HCT116 (cell line): ENCODE results near the gene FOXD1. TPM values are rescaled to one million over a fixed set of nuclear protein-coding genes. Genes with fewer than 3 reads are reported as not detected.
A peak's percentile ranks its signal among the peaks of the same experiment; 100 is the strongest.

ENCODE experiments used
- ATAC-seq: fragments of 200-7000 bp; cut with Tn5 transposase; 2 replicates; pipeline ENCODE4 v1.9.1; 2020; ENCODE audit warnings: mild to moderate bottlenecking, moderate library complexity
- BruUV-seq: library from RNA; stranded (reverse); fragments of 400-500 nt; replicated peaks from 2 replicates; lab custom pipeline; 2021; lab: Mats Ljungman, UMichigan
- CTCF ChIA-PET: fragments of 300-600 bp; sonication (Branson Sonifier 250); formaldehyde crosslinking; loops from one replicate; lab custom pipeline; 2021; ENCODE audit warnings: antibody characterized with exemption; lab: Charles Lee
- POLR2A ChIA-PET: fragments of 300-600, 350-600 bp; sonication (Branson Sonifier 250); formaldehyde crosslinking; loops from one replicate; lab custom pipeline; 2021; ENCODE audit warnings: antibody characterized with exemption; lab: Charles Lee
- RAD21 ChIA-PET, 2 experiments: fragments of 300-600 bp; sonication (Branson Sonifier 250); formaldehyde crosslinking; loops; one replicate each; lab custom pipeline; 2023; ENCODE audit warnings: low total read pairs in 2 of 2; ENCODE audit not compliant: uncharacterized antibody in 2 of 2, unreplicated experiment in 2 of 2, low non-redundant PET in 1 of 2; lab: Charles Lee
- DNase-seq: peaks from one replicate; pipeline ENCODE4 v3.0.0-alpha.2; 2010; ENCODE audit warnings: low read depth, low spot score
- H2AFZ ChIP-seq: fragments of 200-600 bp; shearing (Covaris generic), sonication (generic); 2 replicates; pipeline ENCODE4 v1.6.1; 2017; ENCODE audit warnings: low read depth, mixed run types, mixed read lengths, antibody characterized with exemption, low read length; ENCODE audit not compliant: poor library complexity, severe bottlenecking
- H3K27ac ChIP-seq: 2 replicates; pipeline ENCODE4 v1.5.1; 2012; ENCODE audit warnings: low read depth, low read length
- H3K27me3 ChIP-seq: fragments of 200-600 bp; sonication (generic); 2 replicates; pipeline ENCODE4 v1.6.1; 2016; ENCODE audit warnings: mixed run types, low read length, mixed read lengths; ENCODE audit not compliant: insufficient read depth
- H3K36me3 ChIP-seq, 2 experiments: fragments of 200-500 bp in 1 of 2; fragments of 200-600 bp in 1 of 2; sonication (Bioruptor generic) in 1 of 2; sonication (generic) in 1 of 2; 2 replicates each; pipeline versions ENCODE4 v1.5.1 to v1.6.1; 2014 to 2016; ENCODE audit warnings: low read length in 2 of 2, inconsistent platforms in 1 of 2, mixed read lengths in 1 of 2, mixed run types in 1 of 2; ENCODE audit not compliant: insufficient read depth in 2 of 2, control insufficient read depth in 1 of 2
- H3K4me1 ChIP-seq, 2 experiments: fragments of 200-600 bp in 1 of 2; sonication (generic) in 1 of 2; 2 replicates each; pipeline versions ENCODE4 v1.5.1 to v1.6.1; 2012 to 2017; ENCODE audit warnings: low read length in 2 of 2, inconsistent platforms in 1 of 2, mild to moderate bottlenecking in 1 of 2, mixed read lengths in 1 of 2, mixed run types in 1 of 2, moderate library complexity in 1 of 2; ENCODE audit not compliant: insufficient read depth in 2 of 2, control insufficient read depth in 1 of 2
- H3K4me2 ChIP-seq: fragments of 200-600 bp; sonication (generic); 2 replicates; pipeline ENCODE4 v1.6.1; 2017; ENCODE audit warnings: mixed run types, low read length, mixed read lengths
- H3K4me3 ChIP-seq, 2 experiments: fragments of 200-600 bp in 1 of 2; sonication (generic) in 1 of 2; replicated peaks in 1 of 2; 2 replicates each; pipeline ENCODE4 v1.5.1; 2011 to 2016; ENCODE audit warnings: low read length in 2 of 2, control low read depth in 1 of 2, low read depth in 1 of 2, mild to moderate bottlenecking in 1 of 2, mixed read lengths in 1 of 2, mixed run types in 1 of 2
- H3K79me2 ChIP-seq: fragments of 200-600 bp; sonication (generic); 2 replicates; pipeline ENCODE4 v1.6.1; 2017; ENCODE audit warnings: mild to moderate bottlenecking, mixed run types, low read length, moderate library complexity, mixed read lengths; ENCODE audit not compliant: insufficient read depth
- H3K9ac ChIP-seq: fragments of 200-600 bp; sonication (generic); 2 replicates; pipeline ENCODE4 v1.6.1; 2016; ENCODE audit warnings: low read length, mixed read lengths
- H3K9me2 ChIP-seq: fragments of 200-600 bp; sonication (generic), shearing (Covaris generic); 2 replicates; pipeline ENCODE4 v1.6.1; 2017; ENCODE audit warnings: mixed run types, mild to moderate bottlenecking, moderate library complexity; ENCODE audit not compliant: insufficient read depth
- H3K9me3 ChIP-seq, 2 experiments: fragments of 200-500 bp in 1 of 2; fragments of 200-600 bp in 1 of 2; sonication (Bioruptor generic) in 1 of 2; sonication (generic) in 1 of 2; 2 replicates each; pipeline ENCODE4 v1.6.1; 2014 to 2017; ENCODE audit warnings: low read length in 2 of 2, mixed read lengths in 2 of 2, inconsistent platforms in 1 of 2, low read depth in 1 of 2, mild to moderate bottlenecking in 1 of 2, mixed run types in 1 of 2, moderate library complexity in 1 of 2; ENCODE audit not compliant: control insufficient read depth in 1 of 2, insufficient read depth in 1 of 2
- H4K20me1 ChIP-seq: fragments of 200-600 bp; sonication (generic), shearing (Covaris generic); 2 replicates; pipeline ENCODE4 v1.6.1; 2017; ENCODE audit warnings: mixed run types, mild to moderate bottlenecking, moderate library complexity; ENCODE audit not compliant: insufficient read depth
- ATF3 ChIP-seq: IDR thresholded peaks from 2 replicates; pipeline ENCODE4 v1.6.1; 2012
- CEBPB ChIP-seq: IDR thresholded peaks from 2 replicates; pipeline ENCODE4 v1.6.1; 2012; ENCODE audit warnings: low read depth
- EGR1 ChIP-seq: IDR thresholded peaks from 2 replicates; pipeline ENCODE4 v1.6.1; 2012; ENCODE audit warnings: low read depth
- EZH2 ChIP-seq: fragments of 200-600 bp; sonication (generic); IDR thresholded peaks from 2 replicates; pipeline ENCODE4 v1.6.1; 2017; ENCODE audit warnings: antibody characterized with exemption, mixed run types
- FOSL1 ChIP-seq: IDR thresholded peaks from 2 replicates; pipeline ENCODE4 v1.6.1; 2012; ENCODE audit warnings: low read depth
- JUND ChIP-seq: IDR thresholded peaks from 2 replicates; pipeline ENCODE4 v1.6.1; 2012
- MAX ChIP-seq: IDR thresholded peaks from 2 replicates; pipeline ENCODE4 v1.6.1; 2012
- POLR2AphosphoS5 ChIP-seq: IDR thresholded peaks from 2 replicates; pipeline ENCODE4 v1.6.1; 2011; ENCODE audit warnings: mild to moderate bottlenecking, low read depth, low read length, moderate library complexity
- REST ChIP-seq: IDR thresholded peaks from 2 replicates; pipeline ENCODE4 v1.6.1; 2012; ENCODE audit warnings: low read depth
- SIN3A ChIP-seq: IDR thresholded peaks from 2 replicates; pipeline ENCODE4 v1.6.1; 2012; ENCODE audit warnings: low read depth
- SP1 ChIP-seq: IDR thresholded peaks from 2 replicates; pipeline ENCODE4 v1.6.1; 2012; ENCODE audit warnings: low read depth
- TCF7L2 ChIP-seq: IDR thresholded peaks from 2 replicates; pipeline ENCODE4 v1.7.0; 2011; ENCODE audit warnings: borderline replicate concordance, inconsistent platforms; ENCODE audit not compliant: insufficient read depth, insufficient read length; ENCODE audit errors: extremely low read depth
- YY1 ChIP-seq: IDR thresholded peaks from 2 replicates; pipeline ENCODE4 v1.6.1; 2011; ENCODE audit warnings: low read length, low read depth, moderate library complexity, mild to moderate bottlenecking; ENCODE audit not compliant: insufficient replicate concordance; ENCODE audit errors: extremely low read depth
- ZBTB33 ChIP-seq: IDR thresholded peaks from 2 replicates; pipeline ENCODE4 v1.6.1; 2011; ENCODE audit warnings: mild to moderate bottlenecking, low read length, moderate library complexity; ENCODE audit not compliant: insufficient replicate concordance; ENCODE audit errors: extremely low read depth
- ZFX ChIP-seq: fragments of 450-650 bp; IDR thresholded peaks from 2 replicates; pipeline ENCODE4 v1.6.1; 2017
- ZNF274 ChIP-seq: fragments of 200-500 bp; sonication (Bioruptor generic); IDR thresholded peaks from 2 replicates; pipeline ENCODE4 v1.6.1; 2014; ENCODE audit warnings: mild to moderate bottlenecking, low read depth, low read length, inconsistent platforms
- intact Hi-C: fragments of 100-400 bp; cut with micrococcal nuclease; formaldehyde crosslinking; loops from 2 replicates; pipeline ENCODE4 v1.10.0; 2022
- total RNA-seq: library from RNA; stranded (reverse); gene quantifications from one replicate; pipeline ENCODE4 v1.2.1, GENCODE V29; 2021; ENCODE audit not compliant: unreplicated experiment

FOXD1 gene
- total RNA-seq, 1 experiment from 2014 or later: 26.8 TPM

GRCh38 chr5:73452215-73452614 is 3.6 kb upstream of the FOXD1 start:
- Histone ChIP-seq H3K9ac (no peak overlapping the region), H2AFZ (peak overlapping the region; percentile 47), H3K36me3 (no peaks in the 10 kb centered on the region), H3K4me2 (peak overlapping the region; percentile 79; the same call in 1 of the 2 replicates), H3K9me2 (no peaks in the 10 kb centered on the region), H3K27ac (no peak overlapping the region), H3K79me2 (no peaks in the 10 kb centered on the region), H3K27me3 (no peaks in the 10 kb centered on the region), H3K4me3 (no peak overlapping the region), H4K20me1 (no peaks in the 10 kb centered on the region), H3K4me1 (peaks cover 4 to 29% of the 10 kb centered on the region in 2 experiments; a peak in 3 of 4 replicates), H3K9me3 (no peaks in the 10 kb centered on the region)
- TF ChIP-seq EGR1 (no peak), EZH2 (no peak), ZFX (no peak), JUND (no peak), CEBPB (no peak), FOSL1 (no peak), MAX (no peak), TCF7L2 (no peak), ZNF274 (no peak), SIN3A (no peak), SP1 (no peak), ATF3 (no peak), ZBTB33 (no peak), YY1 (no peak), POLR2AphosphoS5 (no peak), REST (no peak)
- no TSS peak for BruUV-seq
- POLR2A ChIA-PET: no interaction called here
- RAD21 ChIA-PET: no interaction called here
- ATAC-seq (no peak), DNase-seq (no peak)
- CTCF ChIA-PET: no interaction called here
- intact Hi-C loops: loop anchor here (5.0 to 10.0 kb wide), 2 partner anchors 315 to 497 kb away; partner anchors contain the start of gene FCHO2
